GM19438 (cell line): Measurements from ENCODE around the gene IFI27.
"Not testable (repeated sequence)": the region's sequence is repeated elsewhere in the genome, so short reads cannot be mapped to it uniquely, and the experiment has no call there.

ENCODE experiments used
- ATAC-seq: cut with Tn5 transposase; IDR thresholded peaks from one replicate; pipeline ENCODE4 v1.9.1; 2021; ENCODE audit warnings: low read depth; ENCODE audit not compliant: unreplicated experiment

Gene IFI27

GRCh38 chr14:94144765-94145164 lies 34.2 kb downstream of the IFI27 start:
- ATAC-seq, result no peak

GRCh38 chr14:94145902-94146527 lies 35.5 kb downstream of the IFI27 start:
- no peak for ATAC-seq

GRCh38 chr14:94152676-94153075 lies 42.1 kb downstream of the IFI27 start:
- no peak for ATAC-seq

GRCh38 chr14:94153750-94154342 lies 43.3 kb downstream of the IFI27 start:
- no peak for ATAC-seq

- ATAC-seq, result not testable (repeated sequence)
Measured at GRCh38 chr14:94156143-94156542, 45.6 kb downstream of the IFI27 start.

- no peak for ATAC-seq
Measured at GRCh38 chr14:94157197-94157596, 46.7 kb downstream of the IFI27 start.

GRCh38 chr14:94158239-94158883 lies 47.8 kb downstream of the IFI27 start:
- ATAC-seq, result no peak

GRCh38 chr14:94161058-94161457 lies 50.5 kb downstream of the IFI27 start:
- ATAC-seq, result no peak

GRCh38 chr14:94161981-94162380 lies 51.4 kb downstream of the IFI27 start:
- no peak for ATAC-seq

- no peak for ATAC-seq
Measured at GRCh38 chr14:94162466-94162865, 51.9 kb downstream of the IFI27 start.

GRCh38 chr14:94163796-94164195 lies 53.3 kb downstream of the IFI27 start:
- no peak for ATAC-seq

- no peak for ATAC-seq
Measured at GRCh38 chr14:94164685-94165431, 54.3 kb downstream of the IFI27 start.

GRCh38 chr14:94165744-94166143 lies 55.2 kb downstream of the IFI27 start:
- ATAC-seq, result no peak
